Endothelial cell of umbilical vein (primary cell): ENCODE results near the gene C2orf42. TPM values are rescaled to one million over a fixed set of nuclear protein-coding genes. Genes with fewer than 3 reads are reported as not detected.
A peak's percentile ranks its signal among the peaks of the same experiment; 100 is the strongest.

Experiments used
- BruUV-seq: library from RNA; stranded (reverse); fragments of 400-500 nt; replicated peaks from 2 replicates; lab custom pipeline; 2021; lab: Mats Ljungman, UMichigan
- CTCF ChIA-PET: fragments of 300-600, 350-600 bp; sonication (Branson Sonifier 250); formaldehyde crosslinking; loops from one replicate; lab custom pipeline; 2021; ENCODE audit warnings: antibody characterized with exemption, inconsistent platforms; lab: Charles Lee
- POLR2A ChIA-PET: fragments of 300-600, 350-600 bp; sonication (Branson Sonifier 250); formaldehyde crosslinking; loops from one replicate; lab custom pipeline; 2021; ENCODE audit warnings: antibody characterized with exemption, inconsistent platforms; lab: Charles Lee
- DNase-seq: peaks from one replicate; pipeline ENCODE4 v3.0.0-alpha.2; 2011; ENCODE audit warnings: low read depth, low spot score
- FAIRE-seq: peaks from 2 replicates; lab custom pipeline; 2011; peaks lifted over from hg19 to GRCh38; lab: Jason Lieb, UNC
- H2AFZ ChIP-seq: 2 replicates; pipeline ENCODE4 v1.6.0; 2012; ENCODE audit warnings: low read depth, low read length, control low read depth, inconsistent platforms
- H3K27ac ChIP-seq: 2 replicates; pipeline ENCODE4 v1.5.1; 2011; ENCODE audit warnings: low read depth, mild to moderate bottlenecking, control low read depth, low read length, moderate library complexity; ENCODE audit not compliant: insufficient read depth
- H3K27me3 ChIP-seq, 2 experiments: 2 replicates each; pipeline versions ENCODE4 v1.6.0 to v1.6.1; 2011; ENCODE audit warnings: low read length in 2 of 2, mixed read lengths in 1 of 2; ENCODE audit not compliant: control insufficient read depth in 2 of 2, insufficient read depth in 2 of 2
- H3K36me3 ChIP-seq, 2 experiments: 2 replicates in 1 of 2; 3 replicates in 1 of 2; pipeline ENCODE4 v1.5.1; 2011; ENCODE audit warnings: low read length in 2 of 2, mild to moderate bottlenecking in 1 of 2, moderate library complexity in 1 of 2; ENCODE audit not compliant: control insufficient read depth in 2 of 2, insufficient read depth in 2 of 2; ENCODE audit errors: extremely low read depth in 1 of 2
- H3K4me1 ChIP-seq: 3 replicates; pipeline ENCODE4 v1.5.1; 2011; ENCODE audit warnings: mild to moderate bottlenecking, low read length; ENCODE audit not compliant: control insufficient read depth, insufficient read depth; ENCODE audit errors: extremely low read depth
- H3K4me2 ChIP-seq: 2 replicates; pipeline ENCODE4 v1.6.1; 2011; ENCODE audit warnings: low read length, control low read depth, mixed read lengths; ENCODE audit not compliant: insufficient read depth
- H3K4me3 ChIP-seq, 3 experiments: fragments of 200-600 bp in 1 of 3; sonication (generic), shearing (Covaris generic) in 1 of 3; replicated peaks in 1 of 3; 2 replicates each; pipeline ENCODE4 v1.5.1; 2011 to 2016; ENCODE audit warnings: control low read depth in 3 of 3, low read length in 3 of 3, mild to moderate bottlenecking in 2 of 3, inconsistent platforms in 1 of 3, low read depth in 1 of 3, moderate library complexity in 1 of 3; ENCODE audit not compliant: insufficient read depth in 1 of 3
- H3K79me2 ChIP-seq: 2 replicates; pipeline ENCODE4 v1.6.0; 2012; ENCODE audit warnings: low read length, inconsistent platforms; ENCODE audit not compliant: control insufficient read depth, insufficient read depth
- H3K9ac ChIP-seq: replicated peaks from 2 replicates; pipeline ENCODE3; 2011; ENCODE audit warnings: low read length, control low read depth; ENCODE audit not compliant: insufficient read depth; ENCODE audit errors: extremely low read depth
- H3K9me1 ChIP-seq: replicated peaks from 3 replicates; pipeline ENCODE4 v1.6.0; 2011; ENCODE audit warnings: mild to moderate bottlenecking, low read length; ENCODE audit not compliant: control insufficient read depth, insufficient read depth; ENCODE audit errors: extremely low read depth
- H3K9me3 ChIP-seq: replicated peaks from 2 replicates; pipeline ENCODE4 v1.5.1; 2012; ENCODE audit warnings: low read length, inconsistent platforms; ENCODE audit not compliant: control insufficient read depth, insufficient read depth
- H4K20me1 ChIP-seq: replicated peaks from 2 replicates; pipeline ENCODE3; 2011; ENCODE audit warnings: mild to moderate bottlenecking, low read length; ENCODE audit not compliant: control insufficient read depth, insufficient read depth; ENCODE audit errors: extremely low read depth
- EZH2 ChIP-seq: IDR thresholded peaks from 2 replicates; pipeline ENCODE4 v1.6.1; 2012; ENCODE audit warnings: borderline replicate concordance, low read depth, mild to moderate bottlenecking, moderate library complexity, low read length, inconsistent platforms; ENCODE audit not compliant: severe bottlenecking
- FOS ChIP-seq: IDR thresholded peaks from 2 replicates; pipeline ENCODE4 v1.6.1; 2011; ENCODE audit warnings: mild to moderate bottlenecking, low read length, moderate library complexity, borderline replicate concordance; ENCODE audit not compliant: insufficient read depth
- GATA2 ChIP-seq: IDR thresholded peaks from 2 replicates; pipeline ENCODE4 v1.7.0; 2011; ENCODE audit warnings: low read depth, mild to moderate bottlenecking, moderate library complexity, mixed read lengths, low read length; ENCODE audit not compliant: insufficient read length, insufficient read depth
- JUN ChIP-seq: IDR thresholded peaks from 2 replicates; pipeline ENCODE4 v1.6.1; 2011; ENCODE audit warnings: borderline replicate concordance, low read depth; ENCODE audit not compliant: insufficient read length, insufficient read depth
- MYC ChIP-seq: IDR thresholded peaks from one replicate; pipeline ENCODE4 v1.6.1; 2011; ENCODE audit warnings: mild to moderate bottlenecking, low read depth, low read length
- POLR2A ChIP-seq: IDR thresholded peaks from 2 replicates; pipeline ENCODE4 v1.6.1; 2012; ENCODE audit warnings: low read depth, mild to moderate bottlenecking, control low read depth, low read length
- POLR2AphosphoS5 ChIP-seq: IDR thresholded peaks from 2 replicates; pipeline ENCODE4 v1.6.1; 2012; ENCODE audit warnings: low read depth, mild to moderate bottlenecking, control low read depth, low read length, moderate library complexity; ENCODE audit not compliant: insufficient read depth
- dilution Hi-C: fragments of 300-500 bp; cut with MboI; formaldehyde crosslinking; loops from one replicate; pipeline ENCODE4 v1.15.0; 2019; ENCODE audit warnings: low sequenced_read_pairs; ENCODE audit not compliant: extremely low pct_ligation_motif_present
- intact Hi-C: fragments of 100-400 bp; cut with micrococcal nuclease; formaldehyde crosslinking; loops from one replicate; pipeline ENCODE4 v1.10.0; 2022
- polyA plus RNA-seq, 4 experiments: library from polyadenylated mRNA; depleted of rRNA in 3 of 4; stranded (reverse) in 3 of 4; unstranded in 1 of 4; fragments of >200 nt; gene quantifications; 2 replicates each; pipeline versions ENCODE4 v1.2.1 to v1.2.3, GENCODE V29; 2011 to 2012; ENCODE audit warnings: missing spikeins in 1 of 4
- total RNA-seq: library from RNA; stranded (reverse); gene quantifications from 2 replicates; pipeline ENCODE4 v1.2.3, GENCODE V29; 2021
- TF ChIP-seq, protein P1 (sequence below): IDR thresholded peaks from 2 replicates; pipeline ENCODE4 v1.6.1; 2011; ENCODE audit not compliant: insufficient read depth, insufficient read length
- TF ChIP-seq, protein P2 (sequence below), 2 donors: IDR thresholded peaks; 1 replicate in 1 of 2; 2 replicates in 1 of 2; pipeline ENCODE4 v1.5.1; 2011; ENCODE audit warnings: low read length in 2 of 2, mild to moderate bottlenecking in 2 of 2, moderate library complexity in 2 of 2, control low read depth in 1 of 2, inconsistent platforms in 1 of 2, low read depth in 1 of 2; ENCODE audit not compliant: insufficient read depth in 1 of 2; ENCODE audit errors: extremely low read depth in 1 of 2

C2orf42 gene
- total and polyA plus RNA-seq, 2 donors (not counting 3 experiments of a cell fraction or from before 2014, with no cell fraction given) = 7.9 to 13.1 TPM

DNA sequence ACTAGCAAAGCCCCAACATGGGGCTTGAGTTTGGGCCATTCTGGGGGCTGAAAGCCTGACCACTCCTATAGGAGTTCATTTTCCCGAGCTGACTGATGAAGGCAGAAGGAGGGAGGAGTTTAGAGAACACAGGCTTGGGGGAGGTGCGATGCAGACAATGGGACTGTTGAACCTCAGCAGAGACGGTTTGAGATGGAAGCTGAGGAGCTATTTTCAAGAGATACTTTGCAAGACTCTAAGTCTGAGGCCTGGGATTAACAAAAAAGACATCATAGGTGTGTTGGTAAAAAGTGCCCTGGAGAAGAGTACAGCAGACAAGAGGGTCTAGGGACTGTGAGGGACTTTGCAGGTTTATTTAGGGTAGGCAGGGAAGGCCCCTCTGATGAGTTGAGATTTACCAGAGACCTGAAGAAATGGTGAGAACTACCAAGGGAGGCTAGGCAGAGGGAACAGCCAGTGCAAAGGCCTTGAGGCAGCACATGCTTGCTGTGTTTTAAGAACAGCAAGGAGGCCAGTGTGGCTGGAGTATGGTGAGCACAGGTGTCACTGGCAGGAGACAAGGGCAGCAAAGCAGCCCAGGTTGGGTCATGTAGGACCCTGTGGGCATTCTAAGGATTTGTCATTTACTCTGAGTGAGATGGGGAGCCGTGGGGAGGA lies 71.9 kb downstream of the C2orf42 start:
- FAIRE-seq (peak; percentile 4), DNase-seq (peak; percentile 64)
- H3K36me3 ChIP-seq = no peaks in the 10 kb centered on the region
- peaks cover 4% of the 10 kb centered on the region for H3K4me1 ChIP-seq
- dilution Hi-C loops (no loop called here), intact Hi-C loops (no loop called here)
- no peak overlapping the region for H3K9ac ChIP-seq
- peak overlapping the region; percentile 74 for H2AFZ ChIP-seq
- BruUV-seq = no TSS peak
- H4K20me1 ChIP-seq = no peaks in the 10 kb centered on the region
- H3K4me3 ChIP-seq = no peak overlapping the region
- H3K9me1 ChIP-seq = no peaks in the 10 kb centered on the region
- POLR2A ChIA-PET = no interaction called here
- no peak overlapping the region for H3K4me2 ChIP-seq
- H3K27me3 ChIP-seq = no peaks in the 10 kb centered on the region
- H3K9me3 ChIP-seq = no peaks in the 10 kb centered on the region
- CTCF ChIA-PET = interaction anchor here (0.9 to 1.5 kb wide), 2 partner anchors 9 to 30 kb away, joined by 3 to 4 read pairs; no protein-coding TSS in a partner anchor
- H3K79me2 ChIP-seq = no peaks in the 10 kb centered on the region
- no peak overlapping the region for H3K27ac ChIP-seq
- TF ChIP-seq, protein P1, sequence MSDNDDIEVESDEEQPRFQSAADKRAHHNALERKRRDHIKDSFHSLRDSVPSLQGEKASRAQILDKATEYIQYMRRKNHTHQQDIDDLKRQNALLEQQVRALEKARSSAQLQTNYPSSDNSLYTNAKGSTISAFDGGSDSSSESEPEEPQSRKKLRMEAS = no peak
- TF ChIP-seq GATA2 = no peak
- TF ChIP-seq, protein P2, sequence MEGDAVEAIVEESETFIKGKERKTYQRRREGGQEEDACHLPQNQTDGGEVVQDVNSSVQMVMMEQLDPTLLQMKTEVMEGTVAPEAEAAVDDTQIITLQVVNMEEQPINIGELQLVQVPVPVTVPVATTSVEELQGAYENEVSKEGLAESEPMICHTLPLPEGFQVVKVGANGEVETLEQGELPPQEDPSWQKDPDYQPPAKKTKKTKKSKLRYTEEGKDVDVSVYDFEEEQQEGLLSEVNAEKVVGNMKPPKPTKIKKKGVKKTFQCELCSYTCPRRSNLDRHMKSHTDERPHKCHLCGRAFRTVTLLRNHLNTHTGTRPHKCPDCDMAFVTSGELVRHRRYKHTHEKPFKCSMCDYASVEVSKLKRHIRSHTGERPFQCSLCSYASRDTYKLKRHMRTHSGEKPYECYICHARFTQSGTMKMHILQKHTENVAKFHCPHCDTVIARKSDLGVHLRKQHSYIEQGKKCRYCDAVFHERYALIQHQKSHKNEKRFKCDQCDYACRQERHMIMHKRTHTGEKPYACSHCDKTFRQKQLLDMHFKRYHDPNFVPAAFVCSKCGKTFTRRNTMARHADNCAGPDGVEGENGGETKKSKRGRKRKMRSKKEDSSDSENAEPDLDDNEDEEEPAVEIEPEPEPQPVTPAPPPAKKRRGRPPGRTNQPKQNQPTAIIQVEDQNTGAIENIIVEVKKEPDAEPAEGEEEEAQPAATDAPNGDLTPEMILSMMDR (IDR thresholded peaks at IDR 0.05; ENCODE audit: extremely low read depth in 1 of 2, insufficient read depth in 1 of 2, low read depth in 1 of 2, low read length in 2 of 2) = no peak
- TF ChIP-seq POLR2AphosphoS5 = no peak
- TF ChIP-seq MYC = no peak
- TF ChIP-seq JUN = no peak
- no peak for TF ChIP-seq POLR2A
- no peak for TF ChIP-seq EZH2
- TF ChIP-seq FOS = no peak
